ENCODE data around the gene SFTPB. TPM values are rescaled to one million over a fixed set of nuclear protein-coding genes. Genes with fewer than 3 reads are reported as not detected.

The SFTPB gene
- total RNA-seq, 1 donor from 2014 or later = not detected

- H3K27ac ChIP-seq (replicated peaks) = no peak overlapping the region
- intact Hi-C loops (cut with micrococcal nuclease) = no loop called here
- H3K4me3 ChIP-seq = no peak overlapping the region
- H3K9me3 ChIP-seq (replicated peaks) = no peaks in the 10 kb centered on the region
- H3K4me1 ChIP-seq = peaks cover 19% of the 10 kb centered on the region
- DNase-seq = no peak
- TF ChIP-seq CTCF (IDR thresholded peaks at IDR 0.05; ENCODE audit: borderline replicate concordance) = no peak
- no peaks in the 10 kb centered on the region for H3K27me3 ChIP-seq (ENCODE audit: low read depth)
- no peaks in the 10 kb centered on the region for H3K36me3 ChIP-seq
Observed at GRCh38 chr2:85667561-85668008, 414 bp downstream of the SFTPB start.

GRCh38 chr2:85666435-85667316 lies 1.3 kb downstream of the SFTPB start:
- intact Hi-C loops (cut with micrococcal nuclease) = no loop called here
- Histone ChIP-seq H3K36me3 (no peaks in the 10 kb centered on the region), H3K4me3 (no peak overlapping the region), H3K27ac (replicated peaks) (no peak overlapping the region), H3K9me3 (replicated peaks) (no peaks in the 10 kb centered on the region), H3K4me1 (peaks cover 24% of the 10 kb centered on the region), H3K27me3 (ENCODE audit: low read depth) (no peaks in the 10 kb centered on the region)
- DNase-seq = no peak
- TF ChIP-seq CTCF (IDR thresholded peaks at IDR 0.05; ENCODE audit: borderline replicate concordance) = no peak

- Histone ChIP-seq H3K36me3 (no peaks in the 10 kb centered on the region), H3K27ac (replicated peaks) (no peak overlapping the region), H3K27me3 (ENCODE audit: low read depth) (no peaks in the 10 kb centered on the region), H3K4me1 (peaks cover 29% of the 10 kb centered on the region), H3K9me3 (replicated peaks) (no peaks in the 10 kb centered on the region), H3K4me3 (no peak overlapping the region)
- no peak for TF ChIP-seq CTCF (IDR thresholded peaks at IDR 0.05; ENCODE audit: borderline replicate concordance)
- no peak for DNase-seq
- intact Hi-C loops (cut with micrococcal nuclease) = no loop called here
Observed at GRCh38 chr2:85666016-85666415, 2.0 kb downstream of the SFTPB start.

- TF ChIP-seq CTCF (IDR thresholded peaks at IDR 0.05; ENCODE audit: borderline replicate concordance) = no peak
- H3K4me3 ChIP-seq = no peak overlapping the region
- no peaks in the 10 kb centered on the region for H3K36me3 ChIP-seq
- intact Hi-C loops (cut with micrococcal nuclease) = no loop called here
- H3K27ac ChIP-seq (replicated peaks) = no peak overlapping the region
- no peaks in the 10 kb centered on the region for H3K9me3 ChIP-seq (replicated peaks)
- no peaks in the 10 kb centered on the region for H3K27me3 ChIP-seq (ENCODE audit: low read depth)
- no peak for DNase-seq
- peaks cover 33% of the 10 kb centered on the region for H3K4me1 ChIP-seq
Observed at GRCh38 chr2:85665264-85665937, 2.6 kb downstream of the SFTPB start.

GRCh38 chr2:85663594-85664565 lies 4.1 kb downstream of the SFTPB start:
- Histone ChIP-seq H3K4me3 (no peak overlapping the region), H3K27ac (replicated peaks) (peak overlapping the region; percentile 75), H3K4me1 (peaks cover 33% of the 10 kb centered on the region), H3K27me3 (ENCODE audit: low read depth) (no peaks in the 10 kb centered on the region), H3K9me3 (replicated peaks) (no peaks in the 10 kb centered on the region), H3K36me3 (no peaks in the 10 kb centered on the region)
- intact Hi-C loops (cut with micrococcal nuclease) = no loop called here
- DNase-seq = no peak
- no peak for TF ChIP-seq CTCF (IDR thresholded peaks at IDR 0.05; ENCODE audit: borderline replicate concordance)
